Muscle of back (tissue), 11 donors: ENCODE measurements around the gene ZNF101. TPM values are rescaled to one million over a fixed set of nuclear protein-coding genes. Genes with fewer than 3 reads are reported as not detected.

Experiments used
- DNase-seq, 3 donors: peaks; one replicate each; pipeline versions ENCODE4 v3.0.0 to v3.0.0-alpha.2; 2013
- polyA plus RNA-seq, 10 donors: library from polyadenylated mRNA; unstranded; fragments of 120-200 nt; gene quantifications; one replicate each; pipeline ENCODE4 v1.2.1, GENCODE V29; 2013; ENCODE audit not compliant: insufficient read length in 10 of 10

ZNF101 gene
- polyA plus RNA-seq, 10 donors, result 4.8 to 8.2 (median 6.9) TPM

- no peak for DNase-seq
Observed at GRCh38 chr19:19637523-19638251, 31.0 kb upstream of the ZNF101 start.

GRCh38 chr19:19642506-19643157 is 26.0 kb upstream of the ZNF101 start:
- no peak for DNase-seq

- peak; percentile 35 to 79 (median 69) for DNase-seq
Observed at GRCh38 chr19:19643158-19644053, 25.2 kb upstream of the ZNF101 start, which contains the start of gene GMIP. Gene GMIP, minus strand, starts transcription at chr19:19643657. Its CDS starts 128 bp downstream, at chr19:19643529.

DNA sequence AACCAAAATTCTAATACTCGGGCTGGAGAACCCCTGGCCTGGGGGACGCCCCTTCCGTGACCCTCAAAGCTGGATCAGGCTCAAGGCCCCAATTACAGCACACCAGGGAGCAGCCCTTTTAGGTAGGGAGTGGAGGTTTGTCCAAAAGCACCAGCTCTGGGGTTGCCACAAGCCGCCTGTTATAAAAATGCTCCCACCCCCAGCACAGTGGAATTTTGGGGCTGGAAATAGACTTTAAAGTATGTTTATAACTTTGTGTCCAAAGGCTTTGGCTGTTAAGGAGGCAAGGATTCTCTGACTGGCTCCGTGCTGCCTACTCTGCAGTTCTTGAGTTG is 24.6 kb upstream of the ZNF101 start:
- DNase-seq, result no peak

- DNase-seq, result no peak
Observed at GRCh38 chr19:19645233-19645870, 23.3 kb upstream of the ZNF101 start.

DNA sequence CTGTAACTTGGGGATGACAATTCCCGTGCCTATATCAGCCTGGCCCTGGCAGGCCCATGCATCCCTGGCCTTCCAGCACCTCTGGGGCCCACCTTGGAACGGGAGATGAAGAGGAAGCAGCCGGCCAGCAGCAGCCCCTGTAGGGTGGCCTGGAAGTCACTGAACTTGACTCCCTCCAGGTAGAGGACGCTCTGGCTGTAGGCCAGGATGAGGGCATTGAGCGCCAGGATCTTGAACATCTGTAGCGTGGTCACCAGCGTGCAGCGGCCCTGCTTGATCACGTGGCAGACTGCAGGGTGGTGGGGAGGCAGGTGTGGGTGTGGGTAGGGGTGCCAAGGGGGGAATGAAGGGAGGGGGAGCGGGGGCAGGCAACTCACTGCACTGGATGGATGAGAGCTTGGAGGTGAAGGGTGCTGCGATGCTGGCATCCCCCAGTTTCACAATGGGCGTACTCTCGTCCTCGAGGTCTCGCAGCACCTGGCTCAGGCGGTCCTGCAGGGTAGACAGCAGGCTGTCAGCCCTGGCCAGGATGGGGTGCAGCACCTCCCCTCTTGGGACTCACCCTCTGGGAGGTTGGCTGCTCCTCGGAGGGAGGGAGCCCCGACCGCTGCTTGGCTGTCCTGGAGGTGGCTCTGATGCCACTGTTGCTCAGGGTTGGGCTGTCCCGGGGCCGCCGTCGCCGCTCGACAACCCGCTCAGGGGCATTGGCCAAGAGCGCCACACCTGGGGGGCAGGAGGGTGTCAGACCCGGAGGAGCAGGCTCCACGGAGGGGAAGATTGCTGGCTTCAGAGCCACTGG is 21.4 kb upstream of the ZNF101 start:
- DNase-seq, result no peak

GRCh38 chr19:19649155-19649554 is 19.5 kb upstream of the ZNF101 start:
- no peak for DNase-seq

DNA sequence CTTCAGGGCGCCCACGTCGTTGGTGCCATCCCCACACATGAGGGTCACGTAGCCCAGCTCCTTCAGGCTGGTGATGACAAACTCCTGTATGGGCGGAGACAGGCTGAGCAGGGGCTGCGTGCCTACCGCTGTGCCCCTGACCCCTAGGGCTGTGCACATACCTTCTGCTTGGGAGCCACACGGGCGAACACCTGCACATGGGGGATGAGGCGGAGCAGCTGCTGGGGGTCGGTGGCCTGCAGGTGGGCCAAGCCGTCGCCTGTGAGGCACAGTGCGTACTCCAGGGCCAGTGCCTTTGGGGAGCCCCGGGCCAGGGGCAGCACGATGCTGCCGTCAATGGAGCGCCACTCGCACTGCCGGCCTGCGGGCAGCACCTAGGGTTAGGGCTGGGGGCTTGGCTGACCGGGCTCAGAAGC is 19.1 kb upstream of the ZNF101 start:
- DNase-seq, result no peak

- DNase-seq, result peak; percentile 28 to 41 (median 39)
Observed at GRCh38 chr19:19650331-19650730, 18.3 kb upstream of the ZNF101 start.

DNA sequence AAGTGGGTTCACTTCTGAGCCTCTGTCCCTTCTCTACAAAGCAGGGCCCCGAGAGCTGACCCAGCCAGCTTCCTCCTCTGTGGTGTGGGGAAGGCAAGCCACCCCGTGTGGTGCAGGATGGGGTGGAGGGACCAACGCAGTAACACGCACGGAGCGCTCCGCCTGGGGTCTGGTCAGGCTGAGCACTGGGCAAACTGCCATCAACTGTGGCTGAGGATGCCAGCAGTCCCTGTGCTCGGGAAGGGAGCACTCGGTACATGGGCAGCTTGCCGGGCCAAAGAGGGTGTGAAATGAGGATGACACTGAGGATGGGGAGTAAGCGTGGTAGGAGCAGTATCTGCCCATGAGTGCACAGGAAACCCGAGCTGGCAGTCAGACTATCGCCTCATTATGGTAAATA is 17.6 kb upstream of the ZNF101 start:
- peak in 1 of 3 donors; percentile 36 for DNase-seq

- no peak for DNase-seq
Observed at GRCh38 chr19:19652482-19653295, 15.9 kb upstream of the ZNF101 start.

- DNase-seq, result no peak
Observed at GRCh38 chr19:19653597-19654147, 15.0 kb upstream of the ZNF101 start.

GRCh38 chr19:19654441-19654840 is 14.2 kb upstream of the ZNF101 start:
- no peak for DNase-seq

DNA sequence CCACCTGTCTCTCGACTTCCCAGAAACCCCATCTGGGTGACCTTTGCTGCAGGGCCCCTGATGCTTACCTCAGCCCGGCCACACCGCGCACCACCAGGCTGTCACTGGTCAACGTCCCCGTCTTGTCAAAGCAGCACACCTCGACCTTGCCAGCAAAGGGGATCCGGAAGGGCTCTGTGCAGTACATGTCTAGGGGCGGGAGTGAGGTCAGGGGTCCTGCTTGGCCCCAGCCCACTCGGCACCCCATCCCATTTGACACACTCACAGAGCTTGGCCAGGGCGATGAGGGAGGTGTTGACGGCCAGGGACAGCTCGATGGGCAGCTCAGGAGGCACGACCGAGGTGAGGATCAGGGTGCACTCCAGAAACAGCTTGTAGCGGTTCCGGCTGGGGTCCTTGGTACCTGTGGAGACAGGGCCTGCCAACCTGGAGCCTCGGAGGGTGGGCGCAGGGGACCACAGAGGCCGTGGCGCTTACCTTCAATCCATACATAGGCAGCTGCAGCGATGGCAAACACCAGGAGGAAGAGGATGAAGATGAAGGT is 13.5 kb upstream of the ZNF101 start:
- DNase-seq, result no peak

DNA sequence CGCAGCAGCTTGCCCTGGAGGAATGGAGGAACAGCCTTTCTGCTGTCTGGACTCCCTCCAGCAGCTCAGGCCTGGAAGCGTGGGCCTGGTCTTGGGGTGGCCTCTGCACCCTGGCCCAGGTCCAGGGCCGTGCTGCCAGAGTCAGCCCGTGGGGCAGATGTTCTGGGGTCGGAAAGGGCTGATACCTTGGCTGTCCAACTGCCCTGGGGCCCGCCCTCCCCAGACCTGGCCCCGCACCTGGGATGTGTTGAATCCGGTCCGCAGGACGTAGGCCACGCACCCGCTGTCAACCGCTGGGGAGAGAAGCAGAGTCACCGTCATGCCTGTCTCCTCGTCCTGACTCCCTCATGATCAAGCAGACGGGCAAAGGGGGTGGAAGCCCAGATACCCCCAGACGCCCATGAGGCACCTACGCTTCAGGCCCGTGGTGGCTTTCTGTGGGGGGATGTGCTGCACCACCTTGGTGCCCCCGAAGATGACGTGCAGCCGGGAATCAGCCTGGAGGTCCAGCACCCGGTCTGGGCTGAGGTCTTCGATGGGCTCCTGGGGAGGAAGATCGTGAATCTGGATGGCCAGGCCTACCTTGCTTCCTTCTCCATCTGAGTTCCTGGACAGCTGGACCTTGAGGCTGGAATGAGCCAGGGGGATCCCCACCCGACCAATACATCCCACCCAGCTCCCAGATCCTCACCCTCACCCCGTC is 12.8 kb upstream of the ZNF101 start:
- no peak for DNase-seq

DNA sequence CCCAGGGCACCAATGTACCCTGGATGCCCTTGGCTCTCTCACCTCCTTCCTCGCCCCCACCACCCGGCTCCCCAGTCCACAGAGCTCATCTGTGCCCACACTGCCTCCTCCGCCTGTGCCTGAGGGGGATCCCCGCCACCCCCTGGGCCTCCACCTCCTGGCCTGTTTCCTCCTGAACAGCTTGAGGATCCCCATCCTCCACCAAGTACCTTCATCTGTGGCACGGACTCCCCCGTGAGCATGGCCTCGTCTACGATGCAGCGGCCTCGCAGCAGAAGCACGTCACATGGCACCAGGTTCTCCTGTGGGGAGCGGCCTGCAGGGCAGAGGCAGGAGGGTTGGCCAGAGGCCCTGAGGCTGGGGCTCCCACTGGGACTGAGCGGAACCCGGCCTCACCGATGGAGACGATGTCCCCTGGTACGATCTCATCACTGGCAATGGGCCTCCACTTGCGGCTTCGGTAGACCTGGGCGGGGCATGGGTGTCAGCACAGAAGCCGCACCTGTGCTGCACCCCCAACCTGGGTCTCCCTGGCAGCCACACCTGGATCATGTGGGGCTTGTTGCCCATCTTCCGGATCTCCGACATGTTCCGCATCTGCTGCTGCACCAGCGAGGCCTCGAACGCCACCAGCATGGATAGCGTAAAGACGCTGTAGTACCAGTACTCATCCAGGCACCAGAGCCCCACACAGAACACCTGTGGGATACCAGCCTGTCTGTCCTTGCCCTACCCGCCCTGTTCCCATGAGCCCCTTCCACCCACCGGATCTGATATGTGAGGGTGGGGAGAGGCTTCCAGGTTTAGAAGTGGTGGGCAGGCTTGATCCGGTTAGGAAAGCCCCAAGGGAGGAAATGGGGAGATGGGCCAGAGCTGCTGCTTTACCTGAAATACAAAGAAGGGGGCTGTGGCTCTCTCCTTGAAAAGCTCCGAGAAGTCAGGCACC is 11.9 kb upstream of the ZNF101 start:
- no peak for DNase-seq

DNA sequence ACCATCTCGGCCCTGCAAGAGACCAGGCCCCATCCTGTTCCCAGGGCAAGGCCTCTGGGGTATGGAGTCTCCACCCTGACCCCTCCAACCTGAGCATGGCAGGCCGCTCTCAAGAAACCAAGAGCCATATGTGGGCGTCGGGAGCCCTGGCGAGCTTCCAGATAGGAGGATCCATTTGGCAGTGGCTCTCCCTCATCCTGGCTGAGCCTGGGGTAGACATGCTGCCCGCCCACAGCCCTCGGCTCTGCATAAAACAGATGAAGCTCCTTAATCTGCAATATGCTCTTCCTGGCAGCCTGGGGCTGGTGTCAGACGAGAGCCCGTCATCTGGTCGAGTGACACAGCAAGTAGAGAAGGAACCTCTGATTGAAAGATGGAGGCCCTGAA is 11.2 kb upstream of the ZNF101 start:
- DNase-seq, result no peak
